ENCODE measurements around the gene STK32A.
"Not testable (repeated sequence)": the region's sequence is repeated elsewhere in the genome, so short reads cannot be mapped to it uniquely, and the experiment has no call there.

Gene STK32A

DNA sequence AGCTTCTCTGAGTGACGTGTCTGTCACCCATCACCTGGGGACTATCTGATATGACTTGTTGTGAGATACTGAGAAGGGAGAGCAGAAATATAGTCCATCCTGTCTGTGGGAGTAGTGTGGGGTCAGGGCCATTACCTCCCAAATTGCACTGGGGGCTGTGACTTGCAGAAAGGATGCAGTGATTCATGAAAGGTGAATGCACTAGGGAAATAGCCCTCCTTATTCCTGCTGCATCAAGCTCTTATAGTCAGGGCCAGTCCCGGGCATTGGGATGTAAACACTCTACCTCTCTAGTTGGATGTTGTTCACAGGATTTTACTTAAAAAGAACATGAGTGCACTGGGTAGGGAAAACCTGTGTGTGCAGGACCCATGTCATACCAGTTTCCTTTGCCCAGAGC, 124.8 kb downstream of the STK32A start:
- Histone ChIP-seq H3K4me3 (no peak overlapping the region), H3K27ac (no peak overlapping the region)
- TF ChIP-seq, protein P1, sequence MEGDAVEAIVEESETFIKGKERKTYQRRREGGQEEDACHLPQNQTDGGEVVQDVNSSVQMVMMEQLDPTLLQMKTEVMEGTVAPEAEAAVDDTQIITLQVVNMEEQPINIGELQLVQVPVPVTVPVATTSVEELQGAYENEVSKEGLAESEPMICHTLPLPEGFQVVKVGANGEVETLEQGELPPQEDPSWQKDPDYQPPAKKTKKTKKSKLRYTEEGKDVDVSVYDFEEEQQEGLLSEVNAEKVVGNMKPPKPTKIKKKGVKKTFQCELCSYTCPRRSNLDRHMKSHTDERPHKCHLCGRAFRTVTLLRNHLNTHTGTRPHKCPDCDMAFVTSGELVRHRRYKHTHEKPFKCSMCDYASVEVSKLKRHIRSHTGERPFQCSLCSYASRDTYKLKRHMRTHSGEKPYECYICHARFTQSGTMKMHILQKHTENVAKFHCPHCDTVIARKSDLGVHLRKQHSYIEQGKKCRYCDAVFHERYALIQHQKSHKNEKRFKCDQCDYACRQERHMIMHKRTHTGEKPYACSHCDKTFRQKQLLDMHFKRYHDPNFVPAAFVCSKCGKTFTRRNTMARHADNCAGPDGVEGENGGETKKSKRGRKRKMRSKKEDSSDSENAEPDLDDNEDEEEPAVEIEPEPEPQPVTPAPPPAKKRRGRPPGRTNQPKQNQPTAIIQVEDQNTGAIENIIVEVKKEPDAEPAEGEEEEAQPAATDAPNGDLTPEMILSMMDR (IDR thresholded peaks at IDR 0.05), result no peak
- DNase-seq (ENCODE audit: low spot score), result no peak

DNA sequence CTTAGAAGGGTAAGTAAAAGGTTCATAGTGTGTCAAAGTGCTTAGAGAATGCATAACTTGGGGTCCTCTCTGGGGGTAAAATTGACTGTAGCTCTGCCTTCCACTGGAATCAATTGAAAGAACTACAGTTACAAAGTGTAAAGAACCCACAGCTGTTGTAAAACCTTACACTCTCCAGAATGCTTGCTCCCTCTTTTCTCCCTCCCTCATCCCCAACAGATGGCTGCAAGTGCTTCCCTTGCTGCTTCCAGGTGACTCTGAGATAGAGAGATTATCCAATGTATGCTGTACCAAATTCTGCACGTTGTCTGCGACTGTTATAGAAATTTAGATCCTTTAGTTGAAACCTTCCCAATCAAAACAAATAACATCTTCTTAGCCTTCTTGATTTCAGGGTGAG, 126.0 kb downstream of the STK32A start:
- TF ChIP-seq, protein P1 (IDR thresholded peaks at IDR 0.05), result no peak
- Histone ChIP-seq H3K27ac (no peak overlapping the region), H3K4me3 (no peak overlapping the region)
- no peak for DNase-seq (ENCODE audit: low spot score)

DNA sequence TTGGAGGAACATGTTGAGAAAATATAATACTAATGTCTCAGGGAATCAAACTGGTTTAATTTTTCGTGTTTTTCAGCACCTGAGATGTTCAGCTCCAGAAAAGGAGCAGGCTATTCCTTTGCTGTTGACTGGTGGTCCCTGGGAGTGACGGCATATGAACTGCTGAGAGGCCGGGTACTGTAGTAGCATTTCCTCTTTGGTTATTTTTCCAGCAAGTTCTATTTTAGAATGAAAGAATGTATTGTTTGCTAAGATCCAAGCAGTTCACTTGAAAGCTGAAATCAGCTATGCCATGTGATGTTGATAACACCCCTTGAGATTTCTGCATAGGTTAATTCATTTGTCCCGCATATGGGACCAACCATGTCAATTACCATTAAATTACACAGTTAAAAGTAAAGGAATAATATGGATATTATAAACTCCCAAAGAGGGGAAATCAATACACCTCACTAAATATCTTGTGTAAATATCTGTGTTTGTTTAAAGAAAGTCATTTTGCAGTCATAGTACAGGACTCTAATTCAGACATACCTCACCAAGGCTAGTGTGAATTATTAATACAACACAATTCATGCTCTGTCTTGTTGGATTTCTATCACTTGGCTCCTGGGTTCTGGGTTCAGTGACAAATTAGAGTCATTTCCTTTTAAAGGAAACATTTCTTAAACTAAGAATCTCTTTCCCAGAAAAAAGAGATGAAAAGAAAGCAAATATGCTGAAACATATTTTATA, 126.8 kb downstream of the STK32A start:
- no peak for DNase-seq (ENCODE audit: low spot score)
- TF ChIP-seq, protein P1 (IDR thresholded peaks at IDR 0.05), result no peak
- Histone ChIP-seq H3K4me3 (no peak overlapping the region), H3K27ac (no peak overlapping the region)

DNA sequence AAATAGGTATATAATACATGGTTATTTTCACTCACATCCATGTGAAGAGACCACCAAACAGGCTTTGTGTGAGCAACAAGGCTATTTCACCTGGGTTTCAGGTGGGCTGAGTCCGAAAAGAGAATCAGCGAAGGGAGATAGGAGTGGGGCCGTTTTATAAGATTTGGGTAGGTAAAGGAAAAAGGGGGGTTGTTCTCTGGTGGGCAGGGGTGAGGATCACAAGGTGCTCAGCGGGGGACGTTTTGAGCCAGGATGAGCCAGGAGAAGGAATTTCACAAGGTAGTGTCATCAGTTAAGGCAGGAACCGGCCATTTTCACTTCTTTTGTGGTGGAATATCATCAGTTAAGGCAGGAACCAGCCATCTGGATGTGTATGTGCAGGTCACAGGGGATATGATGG, 132.6 kb downstream of the STK32A start:
- not testable (repeated sequence) for H3K27ac ChIP-seq; DNase-seq (ENCODE audit: low spot score); H3K4me3 ChIP-seq

DNA sequence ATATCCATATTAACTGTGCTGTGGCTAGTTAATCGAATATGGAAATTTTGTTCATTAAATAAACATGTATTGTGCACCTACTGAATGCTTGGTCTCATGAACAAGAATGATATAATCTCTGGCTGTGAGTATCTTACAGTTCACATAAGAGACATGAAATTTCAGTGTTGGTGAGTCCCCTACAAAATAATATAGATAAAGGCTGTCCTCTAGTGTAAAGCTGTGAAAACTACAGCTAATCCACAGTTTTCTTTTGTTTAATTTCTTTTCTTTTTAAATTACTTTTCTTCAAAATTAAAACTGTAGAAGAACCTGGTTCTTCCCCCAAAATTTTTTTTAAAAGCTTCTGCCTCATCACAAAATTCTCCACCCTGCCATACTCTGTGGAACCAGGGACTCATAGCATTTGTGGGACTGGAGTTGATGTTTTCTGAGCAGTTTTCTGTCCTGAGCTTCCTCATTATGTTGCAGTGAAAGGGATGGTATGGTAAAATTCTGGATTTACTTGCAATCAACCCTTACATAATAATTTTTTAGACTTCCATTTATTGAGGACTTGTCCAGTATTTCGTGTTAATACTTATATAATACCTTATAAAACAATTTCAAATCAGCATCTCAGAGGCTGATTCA, 135.0 kb downstream of the STK32A start:
- no peak for DNase-seq (ENCODE audit: low spot score)
- TF ChIP-seq, protein P1 (IDR thresholded peaks at IDR 0.05), result peak; percentile 75
- H3K4me3 ChIP-seq, result no peak overlapping the region

DNA sequence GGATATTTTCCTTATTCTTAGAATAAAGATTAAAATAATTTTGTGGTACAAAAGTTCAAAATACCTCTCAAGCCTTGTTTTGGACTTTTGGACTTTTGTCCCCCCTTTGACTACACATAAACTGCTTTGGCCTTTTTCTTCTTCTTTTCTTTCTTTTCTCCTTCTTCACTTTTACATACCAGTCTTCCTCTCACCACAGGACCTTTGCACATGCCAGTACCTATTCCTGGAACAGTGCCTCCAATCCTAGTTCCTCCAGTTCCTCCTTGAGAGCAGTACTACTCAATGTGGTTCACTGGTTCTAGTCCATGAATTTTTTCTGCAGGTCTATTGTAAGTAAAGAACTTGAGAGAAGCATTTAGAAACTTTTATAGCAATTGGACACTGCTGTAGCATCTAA, 136.5 kb downstream of the STK32A start:
- TF ChIP-seq, protein P1 (IDR thresholded peaks at IDR 0.05), result no peak
- no peak overlapping the region for H3K27ac ChIP-seq
- no peak overlapping the region for H3K4me3 ChIP-seq
- DNase-seq (ENCODE audit: low spot score), result no peak

More for the DNA sequence above, 135.0 kb downstream of the STK32A start:
- no peak overlapping the region for H3K27ac ChIP-seq

DNA sequence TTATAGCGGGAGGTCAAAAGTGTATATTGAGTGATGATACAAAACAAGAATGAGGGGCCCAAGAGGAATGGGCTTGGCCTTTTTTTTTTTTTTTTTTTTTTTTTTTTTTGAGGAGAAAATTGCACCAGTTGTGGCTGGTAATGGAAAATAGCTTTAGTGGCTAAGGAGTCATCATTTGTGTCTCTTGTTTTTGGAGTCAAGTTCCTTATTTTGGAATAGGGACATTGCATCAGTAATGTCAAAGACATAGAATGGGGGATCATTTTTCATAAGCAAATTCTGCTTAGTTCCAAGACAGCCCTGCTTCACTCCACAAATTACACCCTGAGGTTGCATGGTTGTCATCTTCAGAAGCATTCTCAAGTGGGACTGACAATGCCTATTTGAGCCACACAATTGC, 137.4 kb downstream of the STK32A start:
- no peak for DNase-seq (ENCODE audit: low spot score)
- H3K4me3 ChIP-seq, result no peak overlapping the region
- no peak overlapping the region for H3K27ac ChIP-seq
- TF ChIP-seq, protein P1 (IDR thresholded peaks at IDR 0.05), result no peak

Data from coronary artery (tissue), 2 donors.